GM23338 (cell line): Measurements from ENCODE around the gene ZNF860. TPM values are rescaled to one million over a fixed set of nuclear protein-coding genes. Genes with fewer than 3 reads are reported as not detected.

ENCODE experiments used
- polyA plus RNA-seq: library from polyadenylated mRNA; unstranded; fragments of >200 nt; fragmentation: Nextera tagmentation; extraction: Ambion mirVana; gene quantifications from 2 replicates; pipeline ENCODE4 v1.2.1, GENCODE V29; 2016
- small RNA-seq: library from RNA; depleted of rRNA; stranded (forward); fragments of <200 nt; gene quantifications from one replicate; pipeline ENCODE3, GENCODE V24; 2014; ENCODE audit warnings: low replicate concordance
- total RNA-seq: library from RNA; depleted of rRNA; stranded (reverse); fragments of >200 nt; shearing (Covaris generic); gene quantifications from 2 replicates; pipeline ENCODE4 v1.2.3, GENCODE V29; 2014; rRNA removed

The ZNF860 gene
- total and polyA plus RNA-seq, 2 experiments from 2014 or later = 5.2 to 12.4 TPM

Small RNA genes within 50 kb of the gene (small RNA-seq; reads per million reads assigned to genes)
- not detected for gene RF00402

Other genes starting within 250 kb of the ZNF860 start
- 149 and 204 TPM in 2 replicates for gene OSBPL10, start 488 bp upstream of the ZNF860 start, total RNA-seq
- 20.0 and 23.8 TPM in 2 replicates for gene OSBPL10, start 488 bp upstream of the ZNF860 start, polyA plus RNA-seq
- gene GPD1L, start 124.9 kb downstream of the ZNF860 start, total RNA-seq = 6.4 and 8.4 TPM in 2 replicates
- gene GPD1L, start 124.9 kb downstream of the ZNF860 start, polyA plus RNA-seq = 1.9 and 2.0 TPM in 2 replicates